HG03135 (cell line): Measurements from ENCODE around the gene KCNG4.
"Not testable (repeated sequence)": the region's sequence is repeated elsewhere in the genome, so short reads cannot be mapped to it uniquely, and the experiment has no call there.

Experiments
- ATAC-seq: cut with Tn5 transposase; IDR thresholded peaks from one replicate; pipeline ENCODE4 v1.9.1; 2021; ENCODE audit warnings: mild to moderate bottlenecking, moderate library complexity; ENCODE audit not compliant: unreplicated experiment

KCNG4 gene

GRCh38 chr16:84212154-84212553 lies 27.7 kb downstream of the KCNG4 start:
- no peak for ATAC-seq

- ATAC-seq = no peak
Observed at GRCh38 chr16:84209989-84210388, 29.8 kb downstream of the KCNG4 start.

GRCh38 chr16:84207879-84208278 lies 31.9 kb downstream of the KCNG4 start:
- ATAC-seq = no peak

- ATAC-seq = no peak
Observed at GRCh38 chr16:84207251-84207650, 32.6 kb downstream of the KCNG4 start.

GRCh38 chr16:84205976-84206691 lies 33.7 kb downstream of the KCNG4 start:
- ATAC-seq = no peak

GRCh38 chr16:84205123-84205522 lies 34.7 kb downstream of the KCNG4 start:
- ATAC-seq = not testable (repeated sequence)

- ATAC-seq = not testable (repeated sequence)
Observed at GRCh38 chr16:84204551-84204950, 35.3 kb downstream of the KCNG4 start.

- no peak for ATAC-seq
Observed at GRCh38 chr16:84199861-84200260, 40.0 kb downstream of the KCNG4 start.

- ATAC-seq = no peak
Observed at GRCh38 chr16:84199097-84199496, 40.7 kb downstream of the KCNG4 start.

- no peak for ATAC-seq
Observed at GRCh38 chr16:84198401-84198800, 41.4 kb downstream of the KCNG4 start.

GRCh38 chr16:84197466-84198128 lies 42.2 kb downstream of the KCNG4 start:
- ATAC-seq = no peak

GRCh38 chr16:84196727-84197394 lies 43.0 kb downstream of the KCNG4 start:
- no peak for ATAC-seq

GRCh38 chr16:84196101-84196500 lies 43.7 kb downstream of the KCNG4 start:
- ATAC-seq = no peak

GRCh38 chr16:84195201-84196093 lies 44.4 kb downstream of the KCNG4 start:
- no peak for ATAC-seq

GRCh38 chr16:84194470-84195200 lies 45.2 kb downstream of the KCNG4 start:
- ATAC-seq = peak; percentile 68

- ATAC-seq = peak; percentile 6
Observed at GRCh38 chr16:84194018-84194417, 45.8 kb downstream of the KCNG4 start.

- no peak for ATAC-seq
Observed at GRCh38 chr16:84193480-84193879, 46.3 kb downstream of the KCNG4 start.

- no peak for ATAC-seq
Observed at GRCh38 chr16:84191466-84191865, 48.3 kb downstream of the KCNG4 start.

GRCh38 chr16:84190731-84191388 lies 49.0 kb downstream of the KCNG4 start, which contains the start of gene ADAD2:
Gene ADAD2, plus strand, starts transcription at chr16:84191157. Its CDS starts 74 bp downstream, at chr16:84191231.
- ATAC-seq = no peak
